Measurements from ENCODE around the gene ENTPD3. TPM values are rescaled to one million over a fixed set of nuclear protein-coding genes. Genes with fewer than 3 reads are reported as not detected.

ENTPD3 gene
- polyA plus RNA-seq, 1 donor (not counting 4 experiments of a cell fraction or from before 2014, with no cell fraction given), result 12.9 TPM

- no peaks in the 10 kb centered on the region for H3K79me2 ChIP-seq (ENCODE audit: control insufficient read depth, insufficient read depth, low read length)
- DNase-seq (ENCODE audit: low read depth, low spot score), result no peak
- dilution Hi-C loops (cut with MboI; ENCODE audit: extremely low pct_ligation_motif_present, low sequenced_read_pairs), result no loop called here
These were observed 20.5 kb upstream of the ENTPD3 start for GRCh38 chr3:40366203-40367162.

GRCh38 chr3:40369716-40370115 is 17.3 kb upstream of the ENTPD3 start:
- peaks cover 13% of the 10 kb centered on the region for H3K4me1 ChIP-seq (ENCODE audit: control insufficient read depth, extremely low read depth, insufficient read depth, low read length)
- no peak overlapping the region for H3K4me3 ChIP-seq (ENCODE audit: control insufficient read depth in 2 of 3, extremely low read depth in 1 of 3, insufficient read depth in 2 of 3, low read depth in 1 of 3, low read length in 3 of 3)
- H3K36me3 ChIP-seq (ENCODE audit: control insufficient read depth in 2 of 2, extremely low read depth in 1 of 2, insufficient read depth in 2 of 2, low read length in 2 of 2), result no peaks in the 10 kb centered on the region
- no peaks in the 10 kb centered on the region for H3K9me3 ChIP-seq (ENCODE audit: control insufficient read depth, low read depth, low read length)
- no peak overlapping the region for H3K27ac ChIP-seq (ENCODE audit: control insufficient read depth, insufficient read depth, low read length)
- no peak for TF ChIP-seq EZH2 (IDR thresholded peaks at IDR 0.05; ENCODE audit: low read length)
- TF ChIP-seq CTCF (optimal IDR thresholded peaks at IDR 0.05 in 1 of 3, IDR thresholded peaks at IDR 0.05 in 1 of 3, conservative IDR thresholded peaks at IDR 0.05 in 1 of 3; ENCODE audit: extremely low read depth in 1 of 3, insufficient read depth in 2 of 3, low read length in 3 of 3), result no peak
- H4K20me1 ChIP-seq (ENCODE audit: control insufficient read depth, extremely low read depth, insufficient read depth, low read length), result no peaks in the 10 kb centered on the region
- DNase-seq (ENCODE audit: low read depth, low spot score) (no peak), FAIRE-seq (no peak)
- H3K9me1 ChIP-seq (ENCODE audit: control insufficient read depth, extremely low read depth, insufficient read depth, low read length), result no peaks in the 10 kb centered on the region
- no peak overlapping the region for H2AFZ ChIP-seq (ENCODE audit: control insufficient read depth, low read length)
- no peak overlapping the region for H3K4me2 ChIP-seq (ENCODE audit: control insufficient read depth, extremely low read depth, insufficient read depth, low read depth, low read length)
- no peak overlapping the region for H3K9ac ChIP-seq (ENCODE audit: control insufficient read depth, extremely low read depth, insufficient read depth, low read length)
- H3K79me2 ChIP-seq (ENCODE audit: control insufficient read depth, insufficient read depth, low read length), result no peaks in the 10 kb centered on the region
- H3K27me3 ChIP-seq (ENCODE audit: control insufficient read depth, extremely low read depth, insufficient read depth, low read length), result no peaks in the 10 kb centered on the region
- dilution Hi-C loops (cut with MboI; ENCODE audit: extremely low pct_ligation_motif_present, low sequenced_read_pairs), result no loop called here

More at GRCh38 chr3:40366203-40367162, 20.5 kb upstream of the ENTPD3 start:
- Histone ChIP-seq H3K36me3 (ENCODE audit: control insufficient read depth in 2 of 2, extremely low read depth in 1 of 2, insufficient read depth in 2 of 2, low read length in 2 of 2) (no peaks in the 10 kb centered on the region), H3K9me3 (ENCODE audit: control insufficient read depth, low read depth, low read length) (no peaks in the 10 kb centered on the region), H4K20me1 (ENCODE audit: control insufficient read depth, extremely low read depth, insufficient read depth, low read length) (no peaks in the 10 kb centered on the region), H3K27me3 (ENCODE audit: control insufficient read depth, extremely low read depth, insufficient read depth, low read length) (no peaks in the 10 kb centered on the region), H3K27ac (ENCODE audit: control insufficient read depth, insufficient read depth, low read length) (peak overlapping the region; percentile 45), H3K4me3 (ENCODE audit: control insufficient read depth in 2 of 3, extremely low read depth in 1 of 3, insufficient read depth in 2 of 3, low read depth in 1 of 3, low read length in 3 of 3) (no peak overlapping the region), H3K9ac (ENCODE audit: control insufficient read depth, extremely low read depth, insufficient read depth, low read length) (no peak overlapping the region), H3K4me1 (ENCODE audit: control insufficient read depth, extremely low read depth, insufficient read depth, low read length) (peaks cover 13% of the 10 kb centered on the region), H2AFZ (ENCODE audit: control insufficient read depth, low read length) (no peak overlapping the region), H3K9me1 (ENCODE audit: control insufficient read depth, extremely low read depth, insufficient read depth, low read length) (no peaks in the 10 kb centered on the region), H3K4me2 (ENCODE audit: control insufficient read depth, extremely low read depth, insufficient read depth, low read depth, low read length) (peak overlapping the region; percentile 19)
- TF ChIP-seq EZH2 (IDR thresholded peaks at IDR 0.05; ENCODE audit: low read length) (no peak), CTCF (optimal IDR thresholded peaks at IDR 0.05 in 1 of 3, IDR thresholded peaks at IDR 0.05 in 1 of 3, conservative IDR thresholded peaks at IDR 0.05 in 1 of 3; ENCODE audit: extremely low read depth in 1 of 3, insufficient read depth in 2 of 3, low read length in 3 of 3) (no peak)
- FAIRE-seq, result peak; percentile 78

Measured in keratinocyte (primary cell).